Epithelial cell of proximal tubule (primary cell): Measurements from ENCODE around the gene TMED6. TPM values are rescaled to one million over a fixed set of nuclear protein-coding genes. Genes with fewer than 3 reads are reported as not detected.

Experiments used
- DNase-seq: peaks from one replicate; pipeline ENCODE4 v3.0.0-alpha.2; 2011; ENCODE audit warnings: low read depth
- H3K4me3 ChIP-seq: 2 replicates; pipeline ENCODE4 v1.5.1; 2011; ENCODE audit warnings: low read depth, mild to moderate bottlenecking, low read length
- total RNA-seq: library from RNA; depleted of rRNA; stranded (reverse); fragments of >200 nt; gene quantifications from 2 replicates; pipeline ENCODE4 v1.2.3, GENCODE V29; 2015
- TF ChIP-seq, protein P1 (sequence below): conservative IDR thresholded peaks from 2 replicates; pipeline ENCODE4 v1.5.1; 2012; ENCODE audit warnings: low read depth, mild to moderate bottlenecking, low read length

The TMED6 gene
- total RNA-seq, 1 donor from 2014 or later = not detected

DNA sequence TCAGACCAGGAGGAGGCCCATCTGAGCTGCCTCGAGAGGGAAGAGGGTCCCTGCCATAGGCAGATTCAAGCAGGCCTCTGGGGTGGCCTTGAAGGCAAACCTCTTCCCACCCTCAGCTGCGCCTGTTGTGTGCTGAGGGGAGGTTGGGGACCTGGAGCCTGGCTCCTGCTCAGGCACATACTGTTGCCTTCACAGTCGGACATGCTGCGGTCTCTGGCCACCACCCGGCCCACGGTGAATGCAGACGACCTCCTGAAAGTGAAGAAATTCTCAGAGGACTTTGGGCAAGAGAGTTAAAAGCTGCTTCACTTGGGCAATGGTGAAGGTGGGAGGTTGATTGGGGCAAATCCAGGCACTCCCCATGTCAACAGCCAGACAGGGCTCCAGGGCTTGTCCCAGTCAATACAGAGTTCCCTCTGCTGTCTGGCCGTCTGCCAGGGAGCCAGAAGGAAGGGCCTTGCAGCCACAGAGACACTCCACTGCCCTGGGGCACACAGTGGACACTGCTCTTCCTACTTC, 27.5 kb downstream of the TMED6 start:
- DNase-seq = no peak
- H3K4me3 ChIP-seq = no peak overlapping the region
- TF ChIP-seq, protein P1, sequence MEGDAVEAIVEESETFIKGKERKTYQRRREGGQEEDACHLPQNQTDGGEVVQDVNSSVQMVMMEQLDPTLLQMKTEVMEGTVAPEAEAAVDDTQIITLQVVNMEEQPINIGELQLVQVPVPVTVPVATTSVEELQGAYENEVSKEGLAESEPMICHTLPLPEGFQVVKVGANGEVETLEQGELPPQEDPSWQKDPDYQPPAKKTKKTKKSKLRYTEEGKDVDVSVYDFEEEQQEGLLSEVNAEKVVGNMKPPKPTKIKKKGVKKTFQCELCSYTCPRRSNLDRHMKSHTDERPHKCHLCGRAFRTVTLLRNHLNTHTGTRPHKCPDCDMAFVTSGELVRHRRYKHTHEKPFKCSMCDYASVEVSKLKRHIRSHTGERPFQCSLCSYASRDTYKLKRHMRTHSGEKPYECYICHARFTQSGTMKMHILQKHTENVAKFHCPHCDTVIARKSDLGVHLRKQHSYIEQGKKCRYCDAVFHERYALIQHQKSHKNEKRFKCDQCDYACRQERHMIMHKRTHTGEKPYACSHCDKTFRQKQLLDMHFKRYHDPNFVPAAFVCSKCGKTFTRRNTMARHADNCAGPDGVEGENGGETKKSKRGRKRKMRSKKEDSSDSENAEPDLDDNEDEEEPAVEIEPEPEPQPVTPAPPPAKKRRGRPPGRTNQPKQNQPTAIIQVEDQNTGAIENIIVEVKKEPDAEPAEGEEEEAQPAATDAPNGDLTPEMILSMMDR = no peak

DNA sequence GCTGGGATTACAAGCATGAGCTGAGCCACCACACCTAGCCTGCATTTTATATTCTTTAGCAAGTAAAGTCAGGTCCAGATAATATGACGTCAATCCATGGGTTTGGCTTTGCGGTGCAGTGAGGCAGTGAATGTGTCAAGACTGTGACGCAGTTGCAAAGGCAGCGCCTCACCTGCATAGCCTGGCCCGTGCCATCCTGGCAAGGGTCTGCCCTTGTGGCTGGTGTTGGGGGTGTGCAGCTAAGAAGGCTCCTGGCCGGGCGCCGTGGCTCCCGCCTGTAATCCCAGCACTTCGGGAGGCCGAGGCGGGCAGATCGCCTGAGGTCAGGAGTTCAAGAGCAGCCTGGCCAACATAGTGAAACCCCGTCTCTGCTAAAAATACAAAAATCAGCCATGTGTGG, 28.2 kb downstream of the TMED6 start:
- no peak for DNase-seq
- TF ChIP-seq, protein P1 = no peak

DNA sequence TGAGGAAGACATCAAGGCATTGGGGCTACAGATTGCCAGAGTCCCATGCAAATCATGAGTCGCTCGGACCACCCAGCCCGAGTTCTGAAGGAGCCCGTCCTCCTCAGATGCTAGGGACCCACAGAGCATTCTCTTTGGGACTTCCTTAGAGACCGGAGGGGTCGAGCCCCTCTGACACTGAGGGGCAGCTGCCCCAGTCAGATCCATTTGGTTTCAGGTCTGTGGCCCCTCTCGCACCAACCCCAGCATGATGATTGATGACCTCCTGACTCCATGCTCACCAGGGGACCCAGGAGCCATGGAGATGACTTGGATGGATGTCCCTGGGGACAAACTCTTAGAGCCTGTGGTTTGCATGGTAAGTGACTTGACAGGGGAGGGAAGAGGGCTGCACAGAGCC, 29.2 kb downstream of the TMED6 start:
- TF ChIP-seq, protein P1 = no peak
- no peak for DNase-seq
- H3K4me3 ChIP-seq = no peak overlapping the region

More for the DNA sequence above, 28.2 kb downstream of the TMED6 start:
- no peak overlapping the region for H3K4me3 ChIP-seq

DNA sequence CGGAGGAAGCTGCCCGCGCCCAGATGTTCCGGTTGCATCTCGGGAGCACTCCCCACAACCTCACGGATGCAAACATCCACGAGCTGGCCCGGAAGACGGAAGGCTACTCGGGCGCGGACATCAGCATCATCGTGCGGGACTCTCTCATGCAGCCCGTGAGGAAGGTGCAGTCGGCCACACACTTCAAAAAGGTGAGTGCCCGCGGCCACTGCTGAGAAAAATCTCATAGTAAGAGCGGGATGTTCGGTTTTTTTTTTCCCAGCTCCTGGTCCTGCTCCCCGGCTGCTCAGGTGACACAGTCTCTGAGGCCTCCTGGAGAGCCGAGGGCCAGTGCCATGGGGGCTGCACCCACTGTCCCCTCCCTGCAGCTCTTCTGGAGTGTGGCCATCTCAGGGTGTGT, 30.5 kb downstream of the TMED6 start:
- no peak overlapping the region for H3K4me3 ChIP-seq
- TF ChIP-seq, protein P1 = no peak
- no peak for DNase-seq

DNA sequence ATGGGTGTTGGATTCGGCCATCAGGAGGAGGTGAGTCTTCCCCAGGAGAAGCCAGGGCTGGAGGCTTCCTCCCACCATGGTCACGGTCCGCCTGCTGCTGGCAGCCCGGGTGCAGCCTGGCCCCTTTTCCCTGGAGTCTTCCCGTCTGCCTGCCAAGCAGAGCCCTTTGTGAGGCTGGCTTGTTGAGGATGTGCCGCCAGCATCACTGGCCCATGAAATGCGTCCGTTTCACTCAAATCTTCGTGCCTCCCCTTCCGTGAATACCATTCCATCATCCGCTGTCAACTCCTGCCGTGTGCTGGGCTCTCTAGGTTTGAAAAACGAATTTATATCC, 30.9 kb downstream of the TMED6 start:
- DNase-seq = no peak
- no peak overlapping the region for H3K4me3 ChIP-seq
- TF ChIP-seq, protein P1 = no peak

DNA sequence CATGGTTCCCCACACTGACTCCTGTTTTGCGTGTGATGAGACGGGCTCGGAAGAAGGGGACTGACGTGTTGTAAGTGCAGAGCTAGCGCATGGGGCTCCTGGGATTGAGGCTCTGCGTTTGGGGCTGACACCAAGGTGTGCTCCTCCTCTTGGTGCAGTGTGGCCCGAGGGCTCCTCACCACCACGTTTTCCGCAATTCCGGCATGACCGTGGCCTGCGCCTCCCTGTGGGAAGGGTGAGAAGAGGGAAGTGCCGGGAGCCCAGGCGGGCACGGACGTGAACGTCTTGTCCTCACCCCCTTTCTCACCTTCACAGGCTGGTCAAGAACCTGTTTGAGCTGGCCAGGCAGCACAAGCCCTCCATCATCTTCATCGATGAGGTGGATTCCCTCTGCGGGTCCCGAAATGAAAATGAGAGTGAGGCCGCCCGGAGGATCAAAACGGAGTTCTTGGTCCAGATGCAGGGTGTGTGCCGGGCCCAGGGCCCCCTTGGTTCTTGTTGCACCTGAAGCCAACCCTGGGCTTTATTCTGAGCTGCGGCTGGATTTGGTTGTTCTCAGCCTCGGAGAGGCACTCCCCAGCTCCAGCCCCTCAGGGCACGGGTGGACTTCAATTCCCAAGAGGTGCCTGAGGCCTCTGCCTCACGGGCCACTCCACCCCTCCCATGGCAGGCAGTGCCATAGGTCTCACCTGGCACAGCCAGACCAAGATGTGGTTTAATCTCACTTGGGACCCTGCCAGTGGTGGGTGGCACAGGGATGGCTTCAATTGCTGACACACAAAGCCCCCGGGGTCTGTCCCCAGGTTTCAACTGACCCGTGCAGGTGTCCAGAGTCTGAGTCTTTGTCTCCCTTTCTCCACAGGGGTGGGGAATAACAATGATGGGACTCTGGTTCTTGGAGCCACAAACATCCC, 31.5 kb downstream of the TMED6 start:
- TF ChIP-seq, protein P1 = no peak
- no peak overlapping the region for H3K4me3 ChIP-seq
- no peak for DNase-seq
